GM12801 (cell line): Measurements from ENCODE around the gene ALLC.

Experiments used
- CTCF ChIP-seq: IDR thresholded peaks from one replicate; pipeline ENCODE4 v1.5.1; 2011; ENCODE audit warnings: control low read depth; ENCODE audit not compliant: insufficient read length; ENCODE audit errors: extremely low read depth

The ALLC gene

GRCh38 chr2:3705782-3706181, 47.8 kb downstream of the ALLC start:
- no peak for TF ChIP-seq CTCF

GRCh38 chr2:3706892-3707291, 48.9 kb downstream of the ALLC start:
- no peak for TF ChIP-seq CTCF

GRCh38 chr2:3708576-3708975, 50.6 kb downstream of the ALLC start:
- TF ChIP-seq CTCF: no peak

- TF ChIP-seq CTCF: no peak
These were observed 51.2 kb downstream of the ALLC start for GRCh38 chr2:3709225-3709624.

- no peak for TF ChIP-seq CTCF
These were observed 54.4 kb downstream of the ALLC start for GRCh38 chr2:3712424-3712823.

GRCh38 chr2:3712831-3713503, 55.0 kb downstream of the ALLC start:
- no peak for TF ChIP-seq CTCF

- no peak for TF ChIP-seq CTCF
These were observed 60.7 kb downstream of the ALLC start for GRCh38 chr2:3718679-3719078.

GRCh38 chr2:3725002-3725401, 67.0 kb downstream of the ALLC start:
- no peak for TF ChIP-seq CTCF
